Cardiac muscle cell (in vitro differentiated cells and primary cell): ENCODE data around the gene IFNLR1. TPM values are rescaled to one million over a fixed set of nuclear protein-coding genes. Genes with fewer than 3 reads are reported as not detected.

Source experiments
- DNase-seq, 2 donors: peaks; one replicate each; pipeline versions ENCODE4 v3.0.0 to v3.0.0-alpha.2; 2010 to 2017; ENCODE audit warnings: low read depth in 1 of 2, low spot score in 1 of 2
- H3K27ac ChIP-seq: fragments of 200-600 bp; sonication (generic); 2 replicates; pipeline ENCODE4 v1.5.1; 2016
- H3K27me3 ChIP-seq: fragments of 200-600 bp; sonication (generic); 2 replicates; pipeline ENCODE4 v1.6.0; 2016; ENCODE audit warnings: control low read depth
- H3K36me3 ChIP-seq: fragments of 200-600 bp; sonication (generic); 2 replicates; pipeline ENCODE4 v1.5.1; 2016; ENCODE audit warnings: control low read depth
- H3K4me1 ChIP-seq: fragments of 200-600 bp; sonication (generic); 2 replicates; pipeline ENCODE4 v1.8.1; 2017; ENCODE audit warnings: low read depth, mild to moderate bottlenecking, mixed run types
- H3K4me3 ChIP-seq: fragments of 200-600 bp; sonication (generic); 2 replicates; pipeline ENCODE4 v1.5.1; 2016; ENCODE audit warnings: mild to moderate bottlenecking
- H3K9me3 ChIP-seq: fragments of 200-600 bp; sonication (generic); 2 replicates; pipeline ENCODE4 v1.5.1; 2017; ENCODE audit warnings: low read depth, mild to moderate bottlenecking, control low read depth
- polyA plus RNA-seq: library from polyadenylated mRNA; unstranded; fragments of >200 nt; fragmentation: Nextera tagmentation; extraction: Ambion mirVana; gene quantifications from 2 replicates; pipeline ENCODE4 v1.2.1, GENCODE V29; 2016
- total RNA-seq: library from RNA; depleted of rRNA; stranded (reverse); fragments of >200 nt; gene quantifications from 2 replicates; pipeline ENCODE4 v1.2.3, GENCODE V29; 2016
- TF ChIP-seq, protein P1 (sequence below): IDR thresholded peaks from 2 replicates; pipeline ENCODE4 v1.5.1; 2012; ENCODE audit warnings: low read depth, mild to moderate bottlenecking, low read length

The IFNLR1 gene
- total and polyA plus RNA-seq, 2 experiments from 2014 or later, result 3.9 to 15.2 TPM

- Histone ChIP-seq H3K27me3 (no peaks in the 10 kb centered on the region), H3K9me3 (no peaks in the 10 kb centered on the region), H3K36me3 (peaks cover 3% of the 10 kb centered on the region), H3K4me3 (no peak overlapping the region), H3K27ac (no peak overlapping the region), H3K4me1 (no peaks in the 10 kb centered on the region)
- DNase-seq, result no peak
- TF ChIP-seq, protein P1, sequence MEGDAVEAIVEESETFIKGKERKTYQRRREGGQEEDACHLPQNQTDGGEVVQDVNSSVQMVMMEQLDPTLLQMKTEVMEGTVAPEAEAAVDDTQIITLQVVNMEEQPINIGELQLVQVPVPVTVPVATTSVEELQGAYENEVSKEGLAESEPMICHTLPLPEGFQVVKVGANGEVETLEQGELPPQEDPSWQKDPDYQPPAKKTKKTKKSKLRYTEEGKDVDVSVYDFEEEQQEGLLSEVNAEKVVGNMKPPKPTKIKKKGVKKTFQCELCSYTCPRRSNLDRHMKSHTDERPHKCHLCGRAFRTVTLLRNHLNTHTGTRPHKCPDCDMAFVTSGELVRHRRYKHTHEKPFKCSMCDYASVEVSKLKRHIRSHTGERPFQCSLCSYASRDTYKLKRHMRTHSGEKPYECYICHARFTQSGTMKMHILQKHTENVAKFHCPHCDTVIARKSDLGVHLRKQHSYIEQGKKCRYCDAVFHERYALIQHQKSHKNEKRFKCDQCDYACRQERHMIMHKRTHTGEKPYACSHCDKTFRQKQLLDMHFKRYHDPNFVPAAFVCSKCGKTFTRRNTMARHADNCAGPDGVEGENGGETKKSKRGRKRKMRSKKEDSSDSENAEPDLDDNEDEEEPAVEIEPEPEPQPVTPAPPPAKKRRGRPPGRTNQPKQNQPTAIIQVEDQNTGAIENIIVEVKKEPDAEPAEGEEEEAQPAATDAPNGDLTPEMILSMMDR, result no peak
Observed at GRCh38 chr1:24161270-24161669, 25.8 kb downstream of the IFNLR1 start.

GRCh38 chr1:24159366-24159765 is 27.7 kb downstream of the IFNLR1 start:
- DNase-seq, result no peak
- H3K4me3 ChIP-seq, result no peak overlapping the region
- H3K36me3 ChIP-seq, result peaks cover 3% of the 10 kb centered on the region
- H3K27me3 ChIP-seq, result no peaks in the 10 kb centered on the region
- H3K4me1 ChIP-seq, result no peaks in the 10 kb centered on the region
- H3K27ac ChIP-seq, result no peak overlapping the region
- TF ChIP-seq, protein P1, result no peak
- H3K9me3 ChIP-seq, result no peaks in the 10 kb centered on the region

DNA sequence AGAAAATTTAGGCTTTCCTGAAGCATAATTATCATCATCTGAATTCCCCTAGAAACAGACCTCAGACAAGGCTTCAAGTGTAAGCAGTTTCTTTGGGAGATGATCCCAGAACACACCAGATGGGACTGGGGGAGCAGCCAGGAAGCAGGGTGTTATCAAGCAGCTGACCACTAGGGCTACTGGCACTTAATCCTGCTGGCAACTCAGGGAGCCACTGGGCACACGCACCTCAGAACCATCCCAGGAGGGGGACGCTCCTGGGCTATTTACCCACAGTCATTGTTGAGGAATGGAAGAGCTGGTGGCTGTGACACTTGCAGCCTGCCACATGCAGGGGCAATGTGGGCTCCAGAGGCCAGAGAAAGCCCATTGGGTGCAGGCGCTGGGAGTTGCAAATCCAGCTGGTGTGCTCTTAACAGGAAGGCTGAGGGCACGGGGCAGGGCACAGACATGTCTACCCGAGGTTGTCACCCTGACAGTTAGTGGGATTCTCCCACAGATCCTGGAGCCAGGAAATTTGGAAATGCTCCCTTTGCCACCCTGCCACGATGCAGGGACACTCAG is 29.1 kb downstream of the IFNLR1 start:
- no peak overlapping the region for H3K27ac ChIP-seq
- H3K4me3 ChIP-seq, result no peak overlapping the region
- TF ChIP-seq, protein P1, result peak; percentile 23
- peaks cover 3% of the 10 kb centered on the region for H3K36me3 ChIP-seq
- H3K4me1 ChIP-seq, result peaks cover 2% of the 10 kb centered on the region
- H3K9me3 ChIP-seq, result no peaks in the 10 kb centered on the region
- no peaks in the 10 kb centered on the region for H3K27me3 ChIP-seq
- peak in 1 of 2 donors; percentile 17 for DNase-seq

DNA sequence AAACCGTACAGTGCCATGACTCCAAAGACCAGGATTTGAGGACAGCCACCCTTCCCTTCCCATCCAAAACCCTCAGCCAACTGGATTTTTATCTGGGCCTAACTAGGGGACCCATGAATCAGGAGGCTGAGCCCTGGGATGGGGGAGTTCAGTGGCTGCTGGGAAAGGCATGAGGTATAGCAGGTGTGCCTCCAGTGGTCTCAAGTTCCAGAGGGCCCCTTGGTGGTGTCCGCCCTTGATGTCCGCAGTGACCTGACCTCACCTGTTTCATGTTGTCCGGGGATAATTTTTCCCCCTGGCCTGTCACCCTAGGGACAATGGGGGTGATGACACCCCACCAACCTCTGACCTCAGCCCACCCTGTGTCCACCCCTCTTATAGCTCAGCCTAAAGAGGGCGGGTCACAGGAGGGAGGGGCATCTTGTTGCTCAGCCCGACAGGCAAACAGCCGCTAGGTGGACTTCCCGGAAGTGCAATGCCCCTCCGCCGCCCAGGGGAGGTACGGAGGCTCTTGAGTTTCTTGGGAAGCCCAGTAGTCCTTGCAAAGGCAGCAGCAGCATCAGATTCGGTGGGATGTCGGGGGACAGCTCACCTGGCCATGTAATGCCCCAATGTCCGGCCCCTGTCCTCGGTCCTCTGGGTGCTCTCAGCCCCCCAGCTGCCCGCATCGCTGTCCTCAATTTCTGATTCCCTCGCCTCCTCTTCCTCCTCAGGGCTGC is 30.4 kb downstream of the IFNLR1 start:
- no peak for DNase-seq
- no peak overlapping the region for H3K27ac ChIP-seq
- H3K36me3 ChIP-seq, result peaks cover 3% of the 10 kb centered on the region
- no peak overlapping the region for H3K4me3 ChIP-seq
- peaks cover 15% of the 10 kb centered on the region for H3K4me1 ChIP-seq
- H3K9me3 ChIP-seq, result no peaks in the 10 kb centered on the region
- TF ChIP-seq, protein P1, result no peak
- no peaks in the 10 kb centered on the region for H3K27me3 ChIP-seq

GRCh38 chr1:24155011-24155782 is 31.9 kb downstream of the IFNLR1 start:
- H3K27ac ChIP-seq, result peak overlapping the region; percentile 43
- DNase-seq, result no peak
- TF ChIP-seq, protein P1, result peak; percentile 29

More at GRCh38 chr1:24155011-24155782, 31.9 kb downstream of the IFNLR1 start:
- Histone ChIP-seq H3K36me3 (peaks cover 3% of the 10 kb centered on the region), H3K4me1 (peaks cover 21% of the 10 kb centered on the region), H3K27me3 (no peaks in the 10 kb centered on the region), H3K9me3 (no peaks in the 10 kb centered on the region), H3K4me3 (no peak overlapping the region)
